ENCODE data around the gene C8A. TPM values are rescaled to one million over a fixed set of nuclear protein-coding genes. Genes with fewer than 3 reads are reported as not detected.

C8A gene
- total RNA-seq, 4 donors from 2014 or later: 1.2 TPM; not detected in 3

GRCh38 chr1:56816909-56817308 is 37.7 kb upstream of the C8A start:
- no peaks in the 10 kb centered on the region for H3K9me3 ChIP-seq
- DNase-seq (ENCODE audit: low spot score in 2 of 2): no peak
- H3K27ac ChIP-seq: no peak overlapping the region
- no peaks in the 10 kb centered on the region for H3K36me3 ChIP-seq
- 69% methylated on average over 4 of the region's 4 CpGs for WGBS
- TF ChIP-seq POLR2AphosphoS5 (IDR thresholded peaks at IDR 0.05) (no peak), EP300 (IDR thresholded peaks at IDR 0.05) (no peak), POLR2A (IDR thresholded peaks at IDR 0.05) (no peak)
- TF ChIP-seq, protein P1, sequence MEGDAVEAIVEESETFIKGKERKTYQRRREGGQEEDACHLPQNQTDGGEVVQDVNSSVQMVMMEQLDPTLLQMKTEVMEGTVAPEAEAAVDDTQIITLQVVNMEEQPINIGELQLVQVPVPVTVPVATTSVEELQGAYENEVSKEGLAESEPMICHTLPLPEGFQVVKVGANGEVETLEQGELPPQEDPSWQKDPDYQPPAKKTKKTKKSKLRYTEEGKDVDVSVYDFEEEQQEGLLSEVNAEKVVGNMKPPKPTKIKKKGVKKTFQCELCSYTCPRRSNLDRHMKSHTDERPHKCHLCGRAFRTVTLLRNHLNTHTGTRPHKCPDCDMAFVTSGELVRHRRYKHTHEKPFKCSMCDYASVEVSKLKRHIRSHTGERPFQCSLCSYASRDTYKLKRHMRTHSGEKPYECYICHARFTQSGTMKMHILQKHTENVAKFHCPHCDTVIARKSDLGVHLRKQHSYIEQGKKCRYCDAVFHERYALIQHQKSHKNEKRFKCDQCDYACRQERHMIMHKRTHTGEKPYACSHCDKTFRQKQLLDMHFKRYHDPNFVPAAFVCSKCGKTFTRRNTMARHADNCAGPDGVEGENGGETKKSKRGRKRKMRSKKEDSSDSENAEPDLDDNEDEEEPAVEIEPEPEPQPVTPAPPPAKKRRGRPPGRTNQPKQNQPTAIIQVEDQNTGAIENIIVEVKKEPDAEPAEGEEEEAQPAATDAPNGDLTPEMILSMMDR (IDR thresholded peaks at IDR 0.05): no peak
- H3K4me1 ChIP-seq: peaks cover 26% of the 10 kb centered on the region
- peaks cover 13% of the 10 kb centered on the region for H3K27me3 ChIP-seq
- H3K4me3 ChIP-seq: no peak overlapping the region

DNA sequence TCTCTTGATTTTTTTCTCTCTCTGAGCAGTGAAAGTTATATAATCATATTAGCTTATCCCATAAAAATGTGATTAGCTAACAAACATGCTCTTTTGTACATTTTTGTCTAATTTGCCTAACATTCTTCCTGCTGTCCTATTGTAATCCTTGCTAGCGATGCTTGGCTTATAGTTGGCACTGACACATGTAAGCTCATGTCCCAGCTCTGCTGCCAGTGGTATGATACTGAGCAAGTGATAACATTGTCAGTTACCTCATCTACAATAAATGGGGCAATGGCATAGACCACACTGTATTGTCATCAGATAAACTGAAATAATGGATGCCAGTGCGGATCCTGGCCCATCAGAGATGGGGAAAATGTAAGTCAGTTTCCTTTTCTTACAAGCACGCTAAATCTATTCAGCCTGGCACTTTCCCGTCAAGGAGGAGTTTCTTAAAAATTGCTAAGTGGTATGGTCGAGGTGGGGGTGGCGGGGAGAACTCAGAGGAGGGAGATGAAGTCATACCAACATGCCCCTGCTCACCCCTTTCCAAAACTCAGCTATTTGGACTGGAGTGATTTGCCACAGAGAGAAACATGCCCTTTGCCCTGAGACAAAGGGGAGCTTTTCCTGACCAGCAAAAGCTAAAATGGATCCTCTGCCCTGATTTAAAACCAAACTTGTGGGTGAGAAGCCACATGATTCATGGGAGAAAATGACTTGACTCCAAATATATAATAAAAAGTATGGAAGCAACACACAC is 36.7 kb upstream of the C8A start:
- H3K4me1 ChIP-seq: peaks cover 26% of the 10 kb centered on the region
- no peaks in the 10 kb centered on the region for H3K36me3 ChIP-seq
- WGBS: 79% methylated on average over 6 of the region's 6 CpGs
- TF ChIP-seq POLR2A (IDR thresholded peaks at IDR 0.05) (no peak), EP300 (IDR thresholded peaks at IDR 0.05) (no peak), POLR2AphosphoS5 (IDR thresholded peaks at IDR 0.05) (no peak)
- TF ChIP-seq, protein P1 (IDR thresholded peaks at IDR 0.05): no peak
- no peaks in the 10 kb centered on the region for H3K9me3 ChIP-seq
- H3K27me3 ChIP-seq: peaks cover 11% of the 10 kb centered on the region
- H3K4me3 ChIP-seq: no peak overlapping the region
- no peak overlapping the region for H3K27ac ChIP-seq
- no peak for DNase-seq (ENCODE audit: low spot score in 2 of 2)

DNA sequence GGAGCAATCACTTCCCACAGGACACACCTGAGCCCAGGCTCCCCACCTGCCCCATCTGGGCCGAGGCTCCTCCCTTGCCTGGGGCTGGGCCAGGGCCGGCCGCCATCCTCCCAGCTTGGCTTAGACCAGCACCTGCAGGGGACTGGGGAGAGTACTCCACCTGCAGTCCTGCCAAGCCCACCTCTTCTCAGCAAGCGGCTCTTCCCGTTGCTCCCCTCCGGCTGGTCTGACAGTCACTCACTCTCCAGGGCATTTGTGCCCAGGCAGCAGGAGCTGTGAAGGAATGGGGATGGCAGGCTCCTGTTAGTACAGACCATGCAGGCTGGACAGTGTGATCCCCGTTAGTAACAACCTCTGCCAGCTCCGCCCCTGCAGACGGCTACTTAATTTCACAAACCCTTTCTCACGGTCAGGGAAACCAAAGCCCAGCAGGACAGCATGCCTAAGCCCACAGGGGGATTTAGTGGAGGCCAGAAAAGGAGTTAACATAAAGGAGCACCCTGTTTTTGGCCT is 35.2 kb upstream of the C8A start, which contains the start of gene FYB2:
Gene FYB2, minus strand, starts transcription at position 18 of the 513 bp plus-strand sequence. CDS start 114 bp downstream, outside the sequence.
- no peaks in the 10 kb centered on the region for H3K9me3 ChIP-seq
- WGBS: 60% methylated on average over 1 of the region's 10 CpGs
- H3K36me3 ChIP-seq: no peaks in the 10 kb centered on the region
- TF ChIP-seq, protein P1 (IDR thresholded peaks at IDR 0.05): no peak
- TF ChIP-seq POLR2AphosphoS5 (IDR thresholded peaks at IDR 0.05) (no peak), POLR2A (IDR thresholded peaks at IDR 0.05) (no peak), EP300 (IDR thresholded peaks at IDR 0.05) (no peak)
- peak within 1 kb of the TSS; percentile 10 for H3K27ac ChIP-seq
- DNase-seq (ENCODE audit: low spot score in 2 of 2): no peak
- peaks cover 5% of the 10 kb centered on the region for H3K27me3 ChIP-seq
- no peak within 1 kb of the TSS for H3K4me3 ChIP-seq
- peaks cover 26% of the 10 kb centered on the region for H3K4me1 ChIP-seq

GRCh38 chr1:56820755-56821461 is 33.7 kb upstream of the C8A start:
- H3K27me3 ChIP-seq: peaks cover 9% of the 10 kb centered on the region
- H3K9me3 ChIP-seq: no peaks in the 10 kb centered on the region
- TF ChIP-seq, protein P1 (IDR thresholded peaks at IDR 0.05): peak; percentile 20 to 92
- no peak for TF ChIP-seq POLR2AphosphoS5 (IDR thresholded peaks at IDR 0.05)
- H3K36me3 ChIP-seq: no peaks in the 10 kb centered on the region
- H3K4me1 ChIP-seq: peaks cover 26% of the 10 kb centered on the region
- peak; percentile 77 to 84 for DNase-seq (ENCODE audit: low spot score in 2 of 2)
- 23% methylated on average over 6 of the region's 7 CpGs for WGBS
- H3K27ac ChIP-seq: no peak overlapping the region
- H3K4me3 ChIP-seq: no peak overlapping the region

- Histone ChIP-seq H3K4me1 (peaks cover 26% of the 10 kb centered on the region), H3K36me3 (no peaks in the 10 kb centered on the region), H3K4me3 (no peak overlapping the region), H3K9me3 (no peaks in the 10 kb centered on the region), H3K27me3 (peaks cover 9% of the 10 kb centered on the region), H3K27ac (no peak overlapping the region)
- no peak for DNase-seq (ENCODE audit: low spot score in 2 of 2)
- TF ChIP-seq EP300 (IDR thresholded peaks at IDR 0.05): no peak
- no peak for TF ChIP-seq POLR2A (IDR thresholded peaks at IDR 0.05)
- no peak for TF ChIP-seq POLR2AphosphoS5 (IDR thresholded peaks at IDR 0.05)
- TF ChIP-seq, protein P1 (IDR thresholded peaks at IDR 0.05): no peak
- 8% methylated on average over 1 of the region's 1 CpG for WGBS
Observed at GRCh38 chr1:56821462-56821797, 33.2 kb upstream of the C8A start.
